Body of pancreas (tissue), 4 donors: ENCODE measurements around the gene OXCT2. TPM values are rescaled to one million over a fixed set of nuclear protein-coding genes. Genes with fewer than 3 reads are reported as not detected.

Source experiments
- ATAC-seq: fragments of 150-250 bp; one replicate; pipeline ENCODE4 v1.9.1; 2016
- DNase-seq, 4 donors: peaks; one replicate each; pipeline ENCODE4 v3.0.0-alpha.2; 2019
- H3K27ac ChIP-seq, 4 donors: fragments of 200-600 bp; sonication (generic); 1 replicate in 3 of 4; 2 replicates in 1 of 4; pipeline versions ENCODE4 v1.5.1 to v1.6.1; 2016 to 2019; ENCODE audit warnings: mild to moderate bottlenecking in 1 of 4, mixed read lengths in 1 of 4, moderate library complexity in 1 of 4
- H3K27me3 ChIP-seq, 2 donors: fragments of 200-600 bp; sonication (generic); one replicate each; pipeline ENCODE4 v1.6.0; 2016; ENCODE audit warnings: mild to moderate bottlenecking in 1 of 2
- H3K36me3 ChIP-seq, 2 donors: fragments of 200-600 bp; sonication (generic); replicated peaks in 1 of 2; 2 replicates each; pipeline ENCODE4 v1.5.1; 2016; ENCODE audit warnings: low read depth in 2 of 2; ENCODE audit not compliant: insufficient read depth in 1 of 2
- H3K4me1 ChIP-seq: fragments of 200-600 bp; sonication (generic); one replicate; pipeline ENCODE4 v1.6.0; 2016
- H3K4me3 ChIP-seq, 2 donors: fragments of 200-600 bp; sonication (generic); 1 replicate in 1 of 2; 2 replicates in 1 of 2; pipeline ENCODE4 v1.5.1; 2016 to 2019
- H3K9me3 ChIP-seq, 3 donors: fragments of 200-600 bp; sonication (generic); 1 replicate in 2 of 3; 2 replicates in 1 of 3; pipeline ENCODE4 v1.5.1; 2016
- POLR2A ChIP-seq, 3 donors: fragments of 450-650 bp; IDR thresholded peaks; one replicate each; pipeline ENCODE4 v1.6.1; 2016; ENCODE audit warnings: antibody characterized with exemption in 3 of 3, mild to moderate bottlenecking in 2 of 3
- WGBS, 2 donors: methylation state at CpG; one replicate each; pipeline ENCODE4 v1.1.5; 2017; 5-methylcytosine and 5-hydroxymethylcytosine counted together
- intact Hi-C: fragments of 100-400 bp; cut with DNase I; formaldehyde crosslinking; loops from one replicate; pipeline ENCODE4 v1.15.1; 2023
- total RNA-seq, 2 donors: library from RNA; depleted of rRNA; stranded (reverse); fragments of >200 nt; gene quantifications; one replicate each; pipeline ENCODE4 v1.1.0, GENCODE V29; 2016
- TF ChIP-seq, protein P1 (sequence below), 7 experiments: fragments of 450-650 bp in 4 of 7; fragments of 200-600 bp in 3 of 7; sonication (generic) in 3 of 7; IDR thresholded peaks; one replicate each; pipeline ENCODE4 v1.5.1; 2016 to 2019; ENCODE audit warnings: antibody characterized with exemption in 7 of 7

OXCT2 gene
- total RNA-seq, 2 donors from 2014 or later = 2.6 to 4.6 TPM

GRCh38 chr1:39729030-39729429 is 42.1 kb downstream of the OXCT2 start:
- Histone ChIP-seq H3K4me1 (peaks cover 18% of the 10 kb centered on the region), H3K36me3 (no peaks in the 10 kb centered on the region), H3K27me3 (no peaks in the 10 kb centered on the region), H3K9me3 (no peaks in the 10 kb centered on the region), H3K27ac (no peak overlapping the region), H3K4me3 (no peak overlapping the region)
- intact Hi-C loops = no loop called here
- no peak for DNase-seq
- WGBS, 2 donors = 60 to 70% methylated on average over 3 of the region's 3 CpGs
- no peak for ATAC-seq
- TF ChIP-seq, protein P1, sequence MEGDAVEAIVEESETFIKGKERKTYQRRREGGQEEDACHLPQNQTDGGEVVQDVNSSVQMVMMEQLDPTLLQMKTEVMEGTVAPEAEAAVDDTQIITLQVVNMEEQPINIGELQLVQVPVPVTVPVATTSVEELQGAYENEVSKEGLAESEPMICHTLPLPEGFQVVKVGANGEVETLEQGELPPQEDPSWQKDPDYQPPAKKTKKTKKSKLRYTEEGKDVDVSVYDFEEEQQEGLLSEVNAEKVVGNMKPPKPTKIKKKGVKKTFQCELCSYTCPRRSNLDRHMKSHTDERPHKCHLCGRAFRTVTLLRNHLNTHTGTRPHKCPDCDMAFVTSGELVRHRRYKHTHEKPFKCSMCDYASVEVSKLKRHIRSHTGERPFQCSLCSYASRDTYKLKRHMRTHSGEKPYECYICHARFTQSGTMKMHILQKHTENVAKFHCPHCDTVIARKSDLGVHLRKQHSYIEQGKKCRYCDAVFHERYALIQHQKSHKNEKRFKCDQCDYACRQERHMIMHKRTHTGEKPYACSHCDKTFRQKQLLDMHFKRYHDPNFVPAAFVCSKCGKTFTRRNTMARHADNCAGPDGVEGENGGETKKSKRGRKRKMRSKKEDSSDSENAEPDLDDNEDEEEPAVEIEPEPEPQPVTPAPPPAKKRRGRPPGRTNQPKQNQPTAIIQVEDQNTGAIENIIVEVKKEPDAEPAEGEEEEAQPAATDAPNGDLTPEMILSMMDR (IDR thresholded peaks at IDR 0.05) = no peak
- no peak for TF ChIP-seq POLR2A (IDR thresholded peaks at IDR 0.05)

DNA sequence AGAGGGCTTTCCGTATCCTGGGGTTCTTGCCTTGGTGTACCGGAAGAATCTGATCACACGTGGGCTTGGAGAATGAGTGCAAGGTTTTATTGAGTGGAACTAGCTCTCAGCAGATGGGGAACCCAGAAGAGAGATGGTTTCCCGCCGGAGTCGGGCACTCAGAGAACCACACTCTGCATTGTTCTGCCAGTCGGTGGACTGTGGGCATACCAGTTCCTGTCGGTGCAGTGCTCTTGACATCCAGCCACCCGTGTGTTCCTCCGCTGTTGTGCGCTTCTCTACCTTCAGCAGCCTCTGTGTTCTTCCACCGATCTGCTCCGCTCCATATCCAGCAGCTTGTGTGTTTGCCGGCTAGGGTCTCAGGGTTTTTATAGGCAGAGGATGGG is 43.2 kb downstream of the OXCT2 start:
- ATAC-seq = no peak
- intact Hi-C loops = no loop called here

DNA sequence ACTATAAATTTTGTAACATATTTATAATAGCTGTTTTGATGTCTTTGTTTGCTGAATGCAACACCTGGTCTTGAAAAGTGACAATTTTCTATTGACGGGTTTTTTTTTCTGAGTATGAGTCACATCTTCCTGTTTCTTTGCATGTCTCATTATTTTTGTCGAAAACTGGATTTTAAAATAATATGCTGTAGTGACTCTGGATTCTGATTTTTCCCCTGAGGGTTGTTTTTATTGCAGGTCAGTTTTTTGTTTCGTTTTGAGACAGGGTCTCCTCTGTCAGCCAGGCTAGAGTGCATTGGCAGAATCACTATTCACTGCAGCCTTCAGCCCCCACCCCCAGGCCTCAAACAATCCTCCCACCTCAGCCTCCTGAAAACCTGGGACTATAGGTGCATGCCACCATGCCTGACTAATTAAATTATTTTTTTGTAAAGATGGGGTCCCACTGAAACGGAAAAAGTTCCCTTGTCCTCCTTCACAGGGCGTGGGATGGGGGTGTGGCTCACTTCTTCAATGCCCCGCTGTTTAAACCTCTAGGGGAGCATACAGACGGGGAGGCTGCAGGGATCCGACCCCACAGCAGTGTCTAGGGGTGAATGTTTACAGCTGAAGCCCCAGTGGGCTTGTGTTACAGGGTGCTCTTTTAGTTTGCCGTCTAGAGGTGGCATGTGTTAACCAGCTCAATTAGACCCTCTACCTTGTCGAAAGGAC is 43.8 kb downstream of the OXCT2 start:
- no peak for DNase-seq
- H3K36me3 ChIP-seq = no peaks in the 10 kb centered on the region
- no peaks in the 10 kb centered on the region for H3K27me3 ChIP-seq
- no peaks in the 10 kb centered on the region for H3K9me3 ChIP-seq
- H3K4me3 ChIP-seq = no peak overlapping the region
- no peak overlapping the region for H3K27ac ChIP-seq
- TF ChIP-seq POLR2A (IDR thresholded peaks at IDR 0.05) = no peak
- intact Hi-C loops = no loop called here
- ATAC-seq = no peak
- 56 to 61% methylated on average over 10 of the region's 10 CpGs for WGBS, 2 donors
- peaks cover 3% of the 10 kb centered on the region for H3K4me1 ChIP-seq

More for the DNA sequence above, 43.2 kb downstream of the OXCT2 start:
- no peak for DNase-seq
- TF ChIP-seq POLR2A (IDR thresholded peaks at IDR 0.05) = no peak
- TF ChIP-seq, protein P1 (IDR thresholded peaks at IDR 0.05) = no peak
- no peak overlapping the region for H3K4me3 ChIP-seq
- H3K27me3 ChIP-seq = no peaks in the 10 kb centered on the region
- no peaks in the 10 kb centered on the region for H3K36me3 ChIP-seq
- H3K9me3 ChIP-seq = no peaks in the 10 kb centered on the region
- peaks cover 8% of the 10 kb centered on the region for H3K4me1 ChIP-seq
- 72 to 83% methylated on average over 14 of the region's 14 CpGs for WGBS, 2 donors
- no peak overlapping the region for H3K27ac ChIP-seq

GRCh38 chr1:39726600-39726999 is 44.5 kb downstream of the OXCT2 start:
- intact Hi-C loops = no loop called here
- ATAC-seq (no peak), DNase-seq (no peak)
- no peak overlapping the region for H3K27ac ChIP-seq
- TF ChIP-seq, protein P1 (IDR thresholded peaks at IDR 0.05) = no peak
- TF ChIP-seq POLR2A (IDR thresholded peaks at IDR 0.05) = no peak
- H3K4me1 ChIP-seq = no peaks in the 10 kb centered on the region
- no peaks in the 10 kb centered on the region for H3K36me3 ChIP-seq
- no peaks in the 10 kb centered on the region for H3K27me3 ChIP-seq
- WGBS, 2 donors = 88 to 93% methylated on average over 3 of the region's 3 CpGs
- H3K9me3 ChIP-seq = no peaks in the 10 kb centered on the region
- H3K4me3 ChIP-seq = no peak overlapping the region

GRCh38 chr1:39722495-39722894 is 48.7 kb downstream of the OXCT2 start:
- 20 to 44% methylated on average over 2 of the region's 2 CpGs for WGBS, 2 donors
- H3K27ac ChIP-seq = no peak overlapping the region
- no peak for DNase-seq
- no peaks in the 10 kb centered on the region for H3K27me3 ChIP-seq
- no peaks in the 10 kb centered on the region for H3K4me1 ChIP-seq
- TF ChIP-seq POLR2A (IDR thresholded peaks at IDR 0.05) = no peak
- TF ChIP-seq, protein P1 (IDR thresholded peaks at IDR 0.05) = no peak
- H3K9me3 ChIP-seq = no peaks in the 10 kb centered on the region
- intact Hi-C loops = no loop called here
- H3K36me3 ChIP-seq = no peaks in the 10 kb centered on the region
- no peak for ATAC-seq
- H3K4me3 ChIP-seq = no peak overlapping the region
